Astrocyte (in vitro differentiated cells and primary cell): ENCODE results near the gene SUZ12. TPM values are rescaled to one million over a fixed set of nuclear protein-coding genes. Genes with fewer than 3 reads are reported as not detected.

Source experiments
- DNase-seq: peaks from one replicate; pipeline ENCODE4 v3.0.0-alpha.2; 2010; ENCODE audit warnings: low read depth
- FAIRE-seq: peaks from 2 replicates; lab custom pipeline; 2011; peaks lifted over from hg19 to GRCh38; lab: Jason Lieb, UNC
- H2AFZ ChIP-seq: 2 replicates; pipeline ENCODE4 v1.6.0; 2012; ENCODE audit warnings: low read depth, low read length, inconsistent platforms
- H3K27ac ChIP-seq: 2 replicates; pipeline ENCODE4 v1.5.1; 2011; ENCODE audit warnings: low read depth, low read length, inconsistent platforms
- H3K27me3 ChIP-seq: 2 replicates; pipeline ENCODE4 v1.6.0; 2011; ENCODE audit warnings: low read length, inconsistent platforms; ENCODE audit not compliant: insufficient read depth
- H3K36me3 ChIP-seq: 2 replicates; pipeline ENCODE4 v1.5.1; 2011; ENCODE audit warnings: low read length, inconsistent platforms; ENCODE audit not compliant: insufficient read depth
- H3K4me1 ChIP-seq: 2 replicates; pipeline ENCODE4 v1.5.1; 2011; ENCODE audit warnings: low read length, inconsistent platforms; ENCODE audit not compliant: insufficient read depth
- H3K4me2 ChIP-seq: 2 replicates; pipeline ENCODE4 v1.6.0; 2012; ENCODE audit warnings: low read length, inconsistent platforms
- H3K4me3 ChIP-seq: 2 replicates; pipeline ENCODE4 v1.5.1; 2011; ENCODE audit warnings: low read depth, mild to moderate bottlenecking, low read length, inconsistent platforms; ENCODE audit not compliant: insufficient read depth
- H3K79me2 ChIP-seq: 2 replicates; pipeline ENCODE4 v1.6.0; 2012; ENCODE audit warnings: mild to moderate bottlenecking, low read length, inconsistent platforms; ENCODE audit not compliant: insufficient read depth
- H3K9ac ChIP-seq: 2 replicates; pipeline ENCODE4 v1.6.0; 2012; ENCODE audit warnings: mild to moderate bottlenecking, low read length, inconsistent platforms
- H3K9me3 ChIP-seq: 2 replicates; pipeline ENCODE4 v1.5.1; 2012; ENCODE audit warnings: low read depth, mild to moderate bottlenecking, low read length, inconsistent platforms; ENCODE audit not compliant: insufficient read depth
- H4K20me1 ChIP-seq: 2 replicates; pipeline ENCODE4 v1.6.0; 2012; ENCODE audit warnings: low read length, inconsistent platforms; ENCODE audit not compliant: insufficient read depth
- H3K27ac Mint-ChIP-seq: one replicate; pipeline ENCODE4 v1.8.0; 2021; ENCODE audit warnings: mild to moderate bottlenecking, mixed read lengths; ENCODE audit not compliant: unreplicated experiment
- H3K27me3 Mint-ChIP-seq: one replicate; pipeline ENCODE4 v1.8.0; 2021; ENCODE audit warnings: low read depth, mixed read lengths; ENCODE audit not compliant: unreplicated experiment
- H3K36me3 Mint-ChIP-seq: one replicate; pipeline ENCODE4 v1.8.0; 2021; ENCODE audit warnings: low read depth, mixed read lengths; ENCODE audit not compliant: unreplicated experiment
- H3K4me1 Mint-ChIP-seq: one replicate; pipeline ENCODE4 v1.8.0; 2021; ENCODE audit warnings: low read depth, mixed read lengths; ENCODE audit not compliant: unreplicated experiment
- H3K4me3 Mint-ChIP-seq: one replicate; pipeline ENCODE4 v1.8.0; 2021; ENCODE audit warnings: mild to moderate bottlenecking, moderate library complexity, mixed read lengths; ENCODE audit not compliant: unreplicated experiment
- H3K9me3 Mint-ChIP-seq: one replicate; pipeline ENCODE4 v1.8.0; 2021; ENCODE audit warnings: mild to moderate bottlenecking, mixed read lengths; ENCODE audit not compliant: unreplicated experiment
- CTCF ChIP-seq: IDR thresholded peaks from 2 replicates; pipeline ENCODE4 v1.5.1; 2011; ENCODE audit warnings: low read depth, mild to moderate bottlenecking, inconsistent platforms, low read length, moderate library complexity; ENCODE audit not compliant: insufficient read depth
- EZH2 ChIP-seq: IDR thresholded peaks from 2 replicates; pipeline ENCODE4 v1.6.1; 2012; ENCODE audit warnings: mild to moderate bottlenecking, low read length, inconsistent platforms; ENCODE audit not compliant: insufficient read depth
- total RNA-seq: library from RNA; stranded (reverse); gene quantifications from 2 replicates; pipeline ENCODE4 v1.2.1, GENCODE V29; 2021

SUZ12 gene
- total RNA-seq, 1 donor from 2014 or later: 18.7 TPM

- FAIRE-seq: no peak
- peak overlapping the region; percentile 55 for H2AFZ ChIP-seq
Measured at GRCh38 chr17:31902693-31903092, 34.1 kb upstream of the SUZ12 start.

GRCh38 chr17:31903401-31903800 is 33.4 kb upstream of the SUZ12 start:
- no peak overlapping the region for H2AFZ ChIP-seq

More at GRCh38 chr17:31902693-31903092, 34.1 kb upstream of the SUZ12 start:
- Histone ChIP-seq H3K9ac (no peak overlapping the region), H3K27me3 (no peaks in the 10 kb centered on the region), H3K4me1 (peaks cover 3% of the 10 kb centered on the region), H3K27ac (no peak overlapping the region), H4K20me1 (peaks cover 18% of the 10 kb centered on the region), H3K9me3 (no peaks in the 10 kb centered on the region), H3K36me3 (peaks cover 4% of the 10 kb centered on the region), H3K79me2 (peaks cover 36% of the 10 kb centered on the region), H3K4me2 (no peak overlapping the region), H3K4me3 (no peak overlapping the region)
- no peak for DNase-seq
- Mint-ChIP-seq H3K4me3 (no peak overlapping the region), H3K27ac (no peak overlapping the region), H3K4me1 (peaks cover 2% of the 10 kb centered on the region), H3K9me3 (no peaks in the 10 kb centered on the region), H3K36me3 (peaks cover 4% of the 10 kb centered on the region), H3K27me3 (no peaks in the 10 kb centered on the region)
- TF ChIP-seq EZH2: no peak
- TF ChIP-seq CTCF: no peak

More at GRCh38 chr17:31903401-31903800, 33.4 kb upstream of the SUZ12 start:
- H4K20me1 ChIP-seq: peaks cover 16% of the 10 kb centered on the region
- Mint-ChIP-seq H3K27ac (no peak overlapping the region), H3K4me3 (no peak overlapping the region), H3K36me3 (no peaks in the 10 kb centered on the region), H3K9me3 (no peaks in the 10 kb centered on the region), H3K27me3 (no peaks in the 10 kb centered on the region), H3K4me1 (peaks cover 2% of the 10 kb centered on the region)
- no peak for FAIRE-seq
- H3K36me3 ChIP-seq: no peaks in the 10 kb centered on the region
- no peak overlapping the region for H3K27ac ChIP-seq
- no peak for TF ChIP-seq CTCF
- TF ChIP-seq EZH2: no peak
- H3K4me3 ChIP-seq: no peak overlapping the region
- H3K4me2 ChIP-seq: no peak overlapping the region
- H3K9ac ChIP-seq: no peak overlapping the region
- peaks cover 31% of the 10 kb centered on the region for H3K79me2 ChIP-seq
- H3K27me3 ChIP-seq: no peaks in the 10 kb centered on the region
- no peak for DNase-seq
- peaks cover 7% of the 10 kb centered on the region for H3K4me1 ChIP-seq
- H3K9me3 ChIP-seq: no peaks in the 10 kb centered on the region
